GM03348 (cell line): ENCODE results near the gene RD3L.
"Not testable (repeated sequence)": the region's sequence is repeated elsewhere in the genome, so short reads cannot be mapped to it uniquely, and the experiment has no call there.

Experiments used
- DNase-seq: peaks from one replicate; pipeline ENCODE4 v3.0.0; 2012; ENCODE audit warnings: low spot score

Gene RD3L

GRCh38 chr14:103941973-103942736 is at the start of gene RD3L:
Gene RD3L, minus strand, starts transcription at chr14:103942529. Its CDS starts 834 bp downstream, at chr14:103941695.
- no peak for DNase-seq

- no peak for DNase-seq
These were observed 47.6 kb upstream of the RD3L start for GRCh38 chr14:103989964-103990363.

DNA sequence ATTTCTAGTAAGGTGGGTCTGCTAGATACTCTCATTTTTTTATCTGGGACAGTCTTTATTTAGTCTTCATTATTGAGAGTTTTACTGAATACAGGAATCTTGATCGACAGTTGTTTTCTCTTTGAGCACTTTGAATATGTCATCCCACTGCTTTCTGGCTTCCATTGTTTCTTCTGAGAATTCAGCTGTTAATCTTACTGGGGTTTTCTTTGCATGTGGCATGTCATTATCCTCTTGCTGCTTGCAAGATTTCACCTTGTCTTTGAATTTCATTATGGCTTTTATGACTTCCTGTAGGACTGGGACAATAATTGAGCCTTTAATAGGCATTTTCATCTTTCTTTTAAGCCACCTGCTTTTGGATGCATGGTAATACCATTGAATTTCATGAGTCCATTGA is 46.7 kb upstream of the RD3L start:
- no peak for DNase-seq

DNA sequence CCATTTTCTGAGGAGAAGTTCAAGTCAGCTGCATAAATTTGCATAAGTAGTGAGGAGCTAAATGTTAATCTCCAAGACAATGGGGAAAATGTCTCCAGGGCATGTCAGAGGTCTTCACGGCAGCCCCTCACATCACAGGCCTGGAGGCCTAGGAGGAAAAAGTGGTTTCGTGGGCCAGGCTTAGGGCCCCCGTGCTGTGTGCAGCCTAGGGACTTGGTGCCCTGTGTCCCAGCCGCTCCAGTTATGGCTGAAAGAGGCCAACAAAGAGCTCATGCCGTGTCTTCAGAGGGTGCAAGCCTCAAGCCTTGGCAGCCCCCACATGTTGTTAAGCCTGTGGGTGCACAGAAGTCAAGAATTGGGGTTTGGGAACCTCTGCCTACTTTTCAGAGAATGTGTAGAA is 41.9 kb upstream of the RD3L start:
- DNase-seq: no peak

DNA sequence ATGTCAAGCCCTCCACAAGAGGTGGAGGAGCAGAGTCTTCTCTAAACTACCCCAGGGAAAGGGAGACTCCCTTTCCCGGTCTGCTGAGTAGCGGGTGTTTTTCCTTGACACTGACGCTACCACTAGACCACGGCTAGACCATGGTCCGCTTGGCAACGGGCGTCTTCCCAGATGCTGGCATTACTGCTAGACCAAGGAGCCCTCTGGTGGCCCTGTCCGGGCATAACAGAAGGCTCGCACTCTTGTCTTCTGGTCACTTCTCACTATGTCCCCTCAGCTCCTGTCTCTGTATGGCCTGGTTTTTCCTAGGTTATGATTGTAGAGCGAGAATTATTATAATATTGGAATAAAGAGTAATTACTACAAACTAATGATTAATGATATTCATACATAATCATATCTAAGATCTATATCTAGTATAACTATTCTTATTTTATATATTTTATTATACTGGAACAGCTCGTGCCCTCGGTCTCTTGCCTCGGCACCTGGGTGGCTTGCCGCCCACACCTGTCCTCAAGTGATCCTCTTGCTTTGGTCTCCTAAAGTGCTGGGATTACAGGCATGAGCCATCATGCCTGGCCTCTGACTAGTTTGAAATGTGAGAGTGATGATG is 38.4 kb upstream of the RD3L start:
- not testable (repeated sequence) for DNase-seq

GRCh38 chr14:103974575-103974974 is 32.2 kb upstream of the RD3L start:
- no peak for DNase-seq

GRCh38 chr14:103973354-103973753 is 31.0 kb upstream of the RD3L start:
- no peak for DNase-seq

- DNase-seq: no peak
These were observed 27.6 kb upstream of the RD3L start for GRCh38 chr14:103969961-103970360.

- no peak for DNase-seq
These were observed 24.3 kb upstream of the RD3L start for GRCh38 chr14:103966631-103967030.

DNA sequence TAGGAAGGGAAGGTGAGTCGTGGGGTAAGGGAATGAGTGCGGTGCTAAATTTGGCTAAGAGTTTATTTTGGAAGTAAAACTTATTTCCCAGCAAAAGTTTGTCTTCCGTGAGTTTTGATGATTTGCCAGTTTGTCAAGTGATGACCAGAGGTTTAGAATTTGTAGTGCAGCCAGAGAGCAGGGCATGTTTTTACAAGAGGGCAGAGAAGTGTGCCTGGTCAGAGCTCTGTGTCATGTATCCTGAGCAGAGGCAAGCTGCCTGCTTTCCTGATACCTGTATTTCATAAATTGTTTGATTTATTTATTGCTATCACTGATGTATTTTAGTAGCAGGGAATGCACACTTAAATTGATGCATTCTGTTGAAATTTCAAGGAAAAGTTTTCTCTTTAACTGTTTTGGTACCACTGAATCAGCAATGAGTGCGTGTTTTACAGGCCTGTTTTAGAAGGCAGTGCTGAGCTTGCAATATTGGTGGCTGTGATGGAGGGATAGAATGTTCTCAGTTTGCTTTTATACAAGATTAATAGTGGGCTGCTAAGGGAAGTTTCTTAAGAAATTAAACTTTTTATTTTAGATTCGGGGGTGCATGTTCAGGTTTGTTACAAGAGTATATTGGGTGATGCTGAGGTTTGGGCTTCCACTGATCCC is 19.7 kb upstream of the RD3L start:
- no peak for DNase-seq

- DNase-seq: no peak
These were observed 18.2 kb upstream of the RD3L start for GRCh38 chr14:103960457-103961055.

- no peak for DNase-seq
These were observed 6.9 kb upstream of the RD3L start for GRCh38 chr14:103949131-103949790.

DNA sequence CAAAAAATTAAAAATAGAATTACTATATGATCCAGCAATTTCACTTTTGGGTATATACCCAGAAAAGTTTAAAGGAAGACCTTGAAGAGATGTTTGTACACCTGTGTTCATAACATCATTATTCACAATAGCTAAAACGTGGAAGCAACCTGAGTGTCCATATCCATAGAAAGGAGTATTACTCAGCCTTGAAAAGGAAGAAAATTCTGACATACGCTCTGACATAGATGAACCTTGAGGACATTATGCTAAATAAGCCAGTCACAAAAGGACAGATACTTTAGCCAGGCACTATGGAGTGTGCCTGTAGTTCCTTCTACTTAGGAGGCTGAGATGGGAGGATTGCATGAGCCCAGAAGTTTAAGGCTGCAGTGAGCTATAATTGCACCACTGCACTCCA is 6.1 kb upstream of the RD3L start:
- no peak for DNase-seq

DNA sequence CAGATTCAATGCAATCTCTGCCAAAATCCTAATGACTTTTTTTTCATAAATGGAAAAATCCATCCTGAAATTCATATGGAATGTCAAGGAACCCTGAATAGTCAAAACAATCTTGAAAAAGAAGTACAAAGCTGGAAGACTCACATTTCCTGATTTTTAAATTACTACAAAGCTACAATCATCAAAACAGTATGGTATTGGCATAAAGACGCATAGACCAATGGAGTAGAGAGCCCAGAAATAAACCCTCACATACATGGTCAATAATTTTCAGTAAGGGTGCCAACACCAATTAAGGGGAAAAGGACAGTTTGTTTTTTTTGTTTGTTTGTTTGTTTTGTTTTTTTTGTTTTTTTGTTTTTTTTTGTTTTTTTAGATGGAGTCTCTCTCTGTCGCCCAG is 4.6 kb upstream of the RD3L start:
- no peak for DNase-seq

DNA sequence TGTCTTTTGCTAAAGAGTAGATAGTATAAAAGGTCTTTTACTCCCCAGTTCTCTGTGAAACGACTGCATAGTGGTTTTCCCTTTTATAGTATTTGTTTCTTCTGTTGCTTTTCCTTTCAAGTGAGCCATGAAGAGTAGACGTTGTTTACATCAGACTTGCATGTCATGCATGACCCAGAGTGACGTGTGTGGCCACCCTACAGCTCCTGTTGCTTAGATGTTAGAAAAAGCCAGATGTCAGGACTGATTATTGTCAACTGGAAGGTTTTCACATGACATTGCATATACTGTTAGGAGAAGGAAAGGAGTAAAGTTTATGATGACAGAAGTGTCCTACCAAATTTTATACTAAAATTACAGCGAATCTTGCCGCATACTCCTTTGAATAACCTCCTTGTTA is 1.3 kb upstream of the RD3L start:
- DNase-seq: no peak

DNA sequence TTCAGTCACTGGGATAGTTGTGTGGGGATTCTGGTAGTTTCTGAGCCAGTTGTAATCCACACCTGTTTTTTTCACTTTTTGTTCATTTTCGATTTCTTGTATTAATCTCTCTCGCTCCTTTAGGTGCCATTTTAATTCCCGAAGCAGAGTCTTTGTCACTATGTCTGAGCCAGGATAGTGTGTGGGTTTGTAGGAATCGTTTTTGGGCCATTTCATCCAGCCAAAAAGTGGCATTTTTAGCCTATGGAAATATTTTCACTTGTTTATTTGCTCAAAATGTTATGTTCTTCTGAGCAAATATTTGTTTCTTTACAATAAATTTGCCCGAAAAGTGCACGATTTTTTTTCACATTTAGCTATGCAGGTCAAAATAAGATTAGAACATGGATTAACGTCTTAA is 867 bp downstream of the RD3L start:
- no peak for DNase-seq

DNA sequence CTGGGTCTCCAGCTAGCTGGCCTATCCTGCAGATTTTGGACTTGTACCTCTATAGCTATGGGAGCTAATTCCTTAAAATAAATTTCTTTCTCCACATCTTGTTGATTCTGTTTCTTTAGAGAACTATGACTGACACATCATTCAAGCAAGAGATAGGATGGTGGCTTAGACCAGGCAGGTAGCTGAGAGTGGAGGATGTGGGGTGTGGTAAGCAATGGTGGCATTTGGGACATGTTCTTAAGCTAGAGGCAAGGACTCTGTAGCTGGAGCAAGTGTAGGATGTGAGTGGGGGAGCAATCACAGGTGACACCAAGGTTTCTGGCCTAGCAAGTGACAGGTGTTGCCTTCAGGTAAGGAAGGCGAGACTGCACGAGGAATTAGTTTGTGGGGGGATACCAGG is 7.2 kb downstream of the RD3L start:
- no peak for DNase-seq

- no peak for DNase-seq
These were observed 9.4 kb downstream of the RD3L start for GRCh38 chr14:103932791-103933490.

- DNase-seq: no peak
These were observed 10.9 kb downstream of the RD3L start for GRCh38 chr14:103931422-103931821.

- DNase-seq: no peak
These were observed 12.2 kb downstream of the RD3L start for GRCh38 chr14:103930051-103930604.
